ENCODE data around the gene DHH.

The DHH gene

DNA sequence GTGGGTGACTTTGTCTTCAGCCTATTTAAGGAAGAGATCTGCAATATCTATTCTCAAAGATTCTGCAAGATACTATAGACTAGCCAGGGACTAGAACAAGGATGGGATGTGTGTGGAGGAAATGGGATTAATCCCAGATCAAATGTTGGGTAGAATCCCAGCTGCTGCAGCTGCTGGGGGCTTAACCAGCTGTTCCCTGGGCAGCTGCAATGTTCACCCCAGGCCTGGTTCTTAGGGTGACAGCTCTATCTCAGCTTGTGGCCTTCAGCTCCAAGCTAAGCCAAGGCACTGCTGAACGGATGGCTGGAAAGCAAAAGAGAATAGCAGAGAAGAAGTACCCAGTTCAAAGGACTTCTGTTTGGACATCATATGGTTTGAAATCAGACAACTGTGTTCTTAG is 14.8 kb downstream of the DHH start:
- in situ Hi-C loops (cut with MboI; ENCODE audit: low sequenced_read_pairs), result no loop called here

DNA sequence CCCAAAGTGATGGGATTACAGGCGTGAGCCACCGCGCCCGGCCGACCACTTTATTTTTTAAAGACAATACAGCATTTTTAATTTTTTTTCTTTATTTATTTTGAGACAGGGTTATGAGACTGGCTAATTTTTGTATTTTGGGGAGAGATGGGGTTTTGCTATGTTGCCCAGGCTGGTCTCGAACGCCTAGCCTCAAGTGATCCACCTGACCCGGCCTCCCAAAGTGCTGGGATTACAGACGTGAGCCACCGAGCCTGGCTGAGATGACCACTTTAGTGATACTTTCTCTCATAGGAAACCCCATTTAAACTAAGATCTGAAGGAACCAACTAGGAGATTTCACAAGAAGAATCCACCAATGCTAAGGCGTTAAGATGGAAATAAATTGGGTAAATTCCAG is 23.6 kb downstream of the DHH start:
- in situ Hi-C loops (cut with MboI; ENCODE audit: low sequenced_read_pairs), result no loop called here

GRCh38 chr12:49069507-49070346 is 24.9 kb downstream of the DHH start, which contains the start of gene RHEBL1:
TSS of gene RHEBL1 (minus strand) at chr12:49069979. CDS start at chr12:49069785, 194 bp downstream.
- in situ Hi-C loops (cut with MboI; ENCODE audit: low sequenced_read_pairs), result loop anchor here (10.0 kb wide), 1 partner anchor 165 kb away; no protein-coding TSS in a partner anchor

DNA sequence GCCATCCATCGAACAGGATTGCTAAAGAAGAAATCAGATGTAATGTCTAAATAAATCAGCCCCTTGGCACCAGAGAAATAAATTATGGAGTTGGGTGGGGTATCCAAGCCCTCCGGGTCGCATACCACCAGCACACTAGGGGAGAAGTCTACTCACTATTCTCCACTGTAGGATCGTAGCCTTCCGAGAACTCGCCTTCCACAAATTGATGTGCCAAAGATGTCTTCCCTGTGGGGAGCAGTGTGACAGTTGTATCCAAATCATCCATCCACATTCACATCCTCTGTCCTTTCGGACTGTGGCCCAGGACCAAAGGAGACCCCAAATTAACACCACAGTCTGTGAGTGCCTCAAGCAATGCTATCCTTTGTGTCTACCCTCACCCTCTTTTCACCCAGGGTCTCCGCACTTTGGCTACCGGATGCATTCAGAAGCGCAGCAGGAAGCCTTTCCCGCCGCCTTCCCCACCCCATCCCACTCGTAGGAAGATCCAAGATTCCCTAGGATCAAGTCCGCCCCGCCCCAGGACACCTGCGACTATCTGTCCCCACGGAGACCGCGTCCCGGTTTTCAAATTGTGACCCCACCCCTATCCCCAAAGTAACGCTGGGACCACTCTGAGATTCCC is 25.6 kb downstream of the DHH start:
- in situ Hi-C loops (cut with MboI; ENCODE audit: low sequenced_read_pairs), result loop anchor here (10.0 kb wide), 1 partner anchor 166 kb away; no protein-coding TSS in a partner anchor

- in situ Hi-C loops (cut with MboI; ENCODE audit: low sequenced_read_pairs), result loop anchor here (10.0 kb wide), 1 partner anchor 169 kb away; no protein-coding TSS in a partner anchor
Measured at GRCh38 chr12:49066120-49066519, 28.5 kb downstream of the DHH start.

GRCh38 chr12:49064767-49065152 is 29.8 kb downstream of the DHH start:
- in situ Hi-C loops (cut with MboI; ENCODE audit: low sequenced_read_pairs), result loop anchor here (10.0 kb wide), 1 partner anchor 170 kb away; no protein-coding TSS in a partner anchor

- in situ Hi-C loops (cut with MboI; ENCODE audit: low sequenced_read_pairs), result loop anchor here (10.0 kb wide), 1 partner anchor 173 kb away; no protein-coding TSS in a partner anchor
Measured at GRCh38 chr12:49061916-49062315, 32.7 kb downstream of the DHH start.

DNA sequence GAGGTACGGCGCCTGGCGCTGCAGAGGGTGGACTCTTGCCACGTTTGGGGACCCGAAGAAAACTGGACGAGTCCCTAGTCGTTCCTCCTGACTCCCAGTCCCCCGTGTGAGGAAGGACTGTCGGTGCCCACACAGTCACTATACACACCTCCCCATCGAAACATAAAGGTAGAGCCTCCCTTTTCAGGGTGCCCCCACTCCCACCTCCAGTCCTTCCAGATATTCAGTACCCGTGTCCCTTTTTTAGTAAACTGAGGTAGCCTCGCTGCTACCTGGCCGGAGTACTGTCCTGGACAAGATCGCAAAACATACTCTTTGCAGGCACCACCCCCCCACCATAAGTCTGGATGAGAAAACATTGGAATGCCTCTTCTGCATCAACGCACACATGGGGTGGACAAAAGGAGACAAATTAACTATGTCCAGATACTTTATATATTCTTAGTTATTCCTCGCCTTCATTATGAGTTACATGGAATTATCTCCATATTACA is 33.4 kb downstream of the DHH start:
- in situ Hi-C loops (cut with MboI; ENCODE audit: low sequenced_read_pairs), result loop anchor here (10.0 kb wide), 1 partner anchor 174 kb away; no protein-coding TSS in a partner anchor

- in situ Hi-C loops (cut with MboI; ENCODE audit: low sequenced_read_pairs), result loop anchor here (10.0 kb wide), 1 partner anchor 174 kb away; no protein-coding TSS in a partner anchor
Measured at GRCh38 chr12:49060237-49061156, 34.1 kb downstream of the DHH start, which contains the start of gene KMT2D. TSS of gene KMT2D (minus strand) at chr12:49060794. CDS start at chr12:49055324, 5,470 bp downstream.

- in situ Hi-C loops (cut with MboI; ENCODE audit: low sequenced_read_pairs), result loop anchor here (10.0 kb wide), 1 partner anchor 175 kb away; no protein-coding TSS in a partner anchor
Measured at GRCh38 chr12:49059299-49060171, 35.1 kb downstream of the DHH start.

- in situ Hi-C loops (cut with MboI; ENCODE audit: low sequenced_read_pairs), result no loop called here
Measured at GRCh38 chr12:49059045-49059298, 35.6 kb downstream of the DHH start.

DNA sequence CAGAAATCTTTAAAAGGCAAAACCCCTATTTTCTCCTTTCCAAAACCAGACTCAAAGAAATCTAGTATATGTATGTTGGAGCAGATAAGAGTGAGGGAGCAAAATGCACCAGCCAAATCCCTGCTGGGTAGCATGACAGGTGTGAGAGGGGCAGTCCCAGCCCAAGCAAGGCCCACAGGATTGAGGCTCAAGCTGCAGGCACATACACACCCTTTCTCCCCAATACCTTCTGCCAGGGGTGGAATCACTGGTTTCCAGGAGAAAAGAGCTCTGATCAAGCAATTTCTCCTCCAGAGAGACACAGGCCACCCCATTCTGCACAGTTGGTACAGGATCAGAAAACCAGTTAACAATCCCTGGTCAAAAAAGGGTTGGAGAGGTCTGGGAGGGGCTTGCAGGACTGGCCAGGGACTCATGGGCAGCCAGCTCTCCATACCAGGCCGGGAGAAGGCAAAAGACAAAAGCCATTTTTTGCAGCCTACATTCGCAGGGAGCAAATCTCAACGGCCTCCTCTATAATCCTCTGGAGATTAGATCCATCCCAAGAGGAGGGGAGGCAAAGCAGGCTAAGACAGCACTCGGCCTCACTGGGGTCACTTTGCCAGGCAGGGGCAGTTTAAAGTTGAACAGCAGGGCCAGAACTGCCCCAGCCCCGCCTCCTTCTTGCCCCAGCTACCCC is 36.1 kb downstream of the DHH start:
- in situ Hi-C loops (cut with MboI; ENCODE audit: low sequenced_read_pairs), result no loop called here

- in situ Hi-C loops (cut with MboI; ENCODE audit: low sequenced_read_pairs), result no loop called here
Measured at GRCh38 chr12:49057888-49058287, 36.7 kb downstream of the DHH start.

DNA sequence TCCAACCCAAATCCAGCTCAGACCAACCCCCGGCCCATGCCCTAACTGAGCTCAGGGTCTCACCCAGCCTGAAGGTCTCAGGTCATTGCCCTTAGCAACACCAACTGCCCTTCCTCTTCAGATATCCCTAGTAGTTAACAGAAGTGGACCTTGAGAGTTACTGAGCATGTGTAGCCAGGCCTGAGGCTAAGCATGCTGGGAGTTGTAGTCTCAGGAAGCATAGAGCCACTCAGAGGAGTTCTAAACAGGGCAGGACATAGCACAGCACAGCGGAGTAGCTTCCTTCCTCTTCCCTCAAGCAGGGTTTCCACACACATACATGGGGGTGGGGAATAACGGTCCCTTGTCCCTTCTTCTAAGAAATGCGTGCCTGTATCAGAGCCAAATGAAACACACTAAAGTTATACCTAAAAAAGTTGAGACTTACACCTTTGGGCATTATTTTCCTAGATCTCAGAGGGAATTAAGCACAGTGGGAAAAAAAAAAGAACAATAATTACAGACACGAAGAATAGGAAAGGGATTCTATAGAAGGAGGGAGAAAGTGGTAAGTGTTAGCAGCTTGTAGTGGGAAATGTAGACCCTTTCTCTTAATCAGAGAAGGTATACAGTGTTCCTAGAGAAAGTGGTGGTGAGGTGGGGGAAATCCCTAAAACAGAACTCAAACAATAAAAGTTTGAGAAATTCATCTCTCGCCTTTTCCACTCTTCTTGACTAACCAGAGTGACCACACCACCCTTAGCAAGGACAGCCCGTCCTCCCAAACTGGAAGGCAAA is 38.4 kb downstream of the DHH start:
- in situ Hi-C loops (cut with MboI; ENCODE audit: low sequenced_read_pairs), result no loop called here

DNA sequence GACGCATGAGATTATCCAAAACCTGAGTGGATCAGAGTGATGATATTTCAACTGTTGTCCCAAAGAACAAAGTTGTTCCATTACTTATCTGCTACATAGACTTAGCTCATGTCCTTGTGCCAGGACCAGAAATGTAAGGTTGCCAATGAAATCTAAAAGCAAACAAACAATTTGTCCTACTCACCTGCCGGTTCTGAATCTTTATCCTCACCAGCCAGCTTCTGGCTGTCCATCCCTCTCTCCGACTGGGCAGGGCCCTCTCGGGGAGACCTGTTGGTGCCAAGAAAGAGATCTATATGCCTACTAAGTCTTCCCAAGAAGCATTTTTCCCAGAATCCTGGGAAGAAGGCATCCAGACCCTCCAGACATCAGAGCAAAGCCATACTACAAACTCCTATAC is 39.5 kb downstream of the DHH start:
- in situ Hi-C loops (cut with MboI; ENCODE audit: low sequenced_read_pairs), result no loop called here

GRCh38 chr12:49054524-49054923 is 40.1 kb downstream of the DHH start:
- in situ Hi-C loops (cut with MboI; ENCODE audit: low sequenced_read_pairs), result no loop called here

DNA sequence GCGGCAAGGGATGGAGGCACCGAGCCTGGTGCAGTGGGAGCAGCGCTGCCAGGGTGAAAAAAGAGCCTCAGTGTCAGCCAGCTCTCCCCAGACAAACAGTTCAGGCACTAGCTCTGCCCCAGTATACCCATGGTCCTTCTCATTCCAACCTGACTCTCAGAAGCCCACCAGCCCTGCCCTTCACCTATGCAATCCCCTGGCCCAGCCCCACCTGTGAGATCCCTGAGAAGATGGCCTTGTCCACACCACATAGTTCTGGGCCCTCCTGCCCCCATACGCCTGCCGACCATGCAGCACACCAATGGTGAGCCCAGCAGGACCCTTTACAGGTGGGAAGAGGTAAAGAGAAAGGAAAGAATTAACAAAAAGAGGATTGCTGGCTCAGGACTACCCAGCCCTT is 40.5 kb downstream of the DHH start:
- in situ Hi-C loops (cut with MboI; ENCODE audit: low sequenced_read_pairs), result no loop called here

DNA sequence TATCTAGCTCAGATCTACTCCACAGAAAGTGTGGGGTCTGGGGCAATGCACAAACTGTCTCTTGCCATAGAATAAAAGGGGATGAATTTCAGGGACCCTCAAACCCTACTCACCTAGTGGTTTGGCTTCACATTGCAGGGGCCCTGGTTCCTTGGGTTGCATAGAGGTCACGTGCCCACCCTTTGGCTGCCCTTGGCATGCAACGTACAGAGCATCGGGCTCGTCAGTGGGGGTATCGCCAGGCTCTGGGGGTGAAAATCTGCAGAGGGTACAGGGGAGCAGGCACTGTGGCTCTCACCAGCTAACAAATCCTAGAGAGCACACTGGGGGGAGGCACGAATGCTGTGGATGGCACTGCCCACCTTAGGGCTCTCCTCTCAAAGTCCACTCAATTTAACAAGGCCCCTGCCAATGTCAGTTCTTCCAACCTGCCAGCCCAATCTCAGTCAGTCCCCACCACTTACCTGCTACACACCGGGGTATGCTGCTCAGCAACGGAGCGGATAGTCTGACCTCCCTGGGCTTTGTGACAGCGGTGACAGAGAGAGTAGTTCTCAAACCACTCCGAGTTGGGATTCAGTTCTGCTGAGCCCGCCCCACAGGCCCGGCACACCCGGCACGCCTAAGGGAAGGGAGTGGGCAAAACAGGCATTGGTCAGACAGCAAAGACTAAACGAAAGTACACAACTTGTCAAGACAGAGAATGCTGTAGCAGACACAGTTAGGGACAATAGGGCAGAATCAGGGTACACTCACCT is 42.0 kb downstream of the DHH start:
- in situ Hi-C loops (cut with MboI; ENCODE audit: low sequenced_read_pairs), result no loop called here
